Spleen (tissue), 7 donors: ENCODE measurements around the gene SLC12A9.

Experiments
- POLR2AphosphoS5 ChIP-seq, 3 donors: sonication (generic); formaldehyde crosslinking; IDR thresholded peaks; one replicate each; pipeline ENCODE4 v1.5.1; 2017; ENCODE audit warnings: antibody characterized with exemption in 3 of 3
- TF ChIP-seq, protein P1 (sequence below), 11 experiments: fragments of 200-600 bp in 7 of 11; fragments of 450-650 bp in 4 of 11; sonication (generic) in 4 of 11; IDR thresholded peaks in 8 of 11; conservative IDR thresholded peaks in 3 of 11; 1 replicate in 7 of 11; 2 replicates in 4 of 11; pipeline versions ENCODE4 v1.4.0 to v1.8.0; 2016 to 2021; ENCODE audit warnings: antibody characterized with exemption in 11 of 11, inconsistent platforms in 4 of 11, mild to moderate bottlenecking in 1 of 11
- donor health status: DM: no; HTN: no; CAD: no; lungs with moderate emphysema.
- donor health status: DM: no; HTN: no; CAD: no.
- donor health status: DM: no; HTN: no; CAD: no.

DNA sequence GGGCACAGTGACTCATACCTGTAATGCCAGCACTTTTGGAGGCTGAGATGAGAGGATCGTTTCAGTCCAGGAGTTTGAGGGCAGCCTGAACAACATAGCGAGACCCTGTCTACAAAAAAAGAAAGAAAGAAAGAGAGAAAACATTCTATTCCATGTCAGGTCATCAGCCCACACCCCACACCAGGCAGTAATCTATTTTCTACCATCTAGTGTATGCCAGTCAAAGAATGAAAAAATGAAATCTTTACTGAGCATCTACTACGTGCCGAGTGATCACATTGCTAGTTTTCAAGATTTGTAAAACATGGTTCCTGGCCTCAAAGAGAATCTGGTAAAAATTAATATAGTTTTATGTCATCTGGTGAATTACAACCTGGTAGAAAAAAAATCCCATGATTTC lies 22.1 kb upstream of the SLC12A9 start:
- TF ChIP-seq POLR2AphosphoS5 (IDR thresholded peaks at IDR 0.05): no peak
- TF ChIP-seq, protein P1, sequence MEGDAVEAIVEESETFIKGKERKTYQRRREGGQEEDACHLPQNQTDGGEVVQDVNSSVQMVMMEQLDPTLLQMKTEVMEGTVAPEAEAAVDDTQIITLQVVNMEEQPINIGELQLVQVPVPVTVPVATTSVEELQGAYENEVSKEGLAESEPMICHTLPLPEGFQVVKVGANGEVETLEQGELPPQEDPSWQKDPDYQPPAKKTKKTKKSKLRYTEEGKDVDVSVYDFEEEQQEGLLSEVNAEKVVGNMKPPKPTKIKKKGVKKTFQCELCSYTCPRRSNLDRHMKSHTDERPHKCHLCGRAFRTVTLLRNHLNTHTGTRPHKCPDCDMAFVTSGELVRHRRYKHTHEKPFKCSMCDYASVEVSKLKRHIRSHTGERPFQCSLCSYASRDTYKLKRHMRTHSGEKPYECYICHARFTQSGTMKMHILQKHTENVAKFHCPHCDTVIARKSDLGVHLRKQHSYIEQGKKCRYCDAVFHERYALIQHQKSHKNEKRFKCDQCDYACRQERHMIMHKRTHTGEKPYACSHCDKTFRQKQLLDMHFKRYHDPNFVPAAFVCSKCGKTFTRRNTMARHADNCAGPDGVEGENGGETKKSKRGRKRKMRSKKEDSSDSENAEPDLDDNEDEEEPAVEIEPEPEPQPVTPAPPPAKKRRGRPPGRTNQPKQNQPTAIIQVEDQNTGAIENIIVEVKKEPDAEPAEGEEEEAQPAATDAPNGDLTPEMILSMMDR (IDR thresholded peaks at IDR 0.05 in 8 of 11, conservative IDR thresholded peaks at IDR 0.05 in 3 of 11): no peak
